Fibroblast of mammary gland (primary cell): Measurements from ENCODE around the gene COL10A1.
"Not testable (repeated sequence)": the region's sequence is repeated elsewhere in the genome, so short reads cannot be mapped to it uniquely, and the experiment has no call there.

Experiments
- DNase-seq: peaks from one replicate; pipeline ENCODE4 v3.0.0-alpha.2; 2010; ENCODE audit warnings: low read depth
- H3K4me3 ChIP-seq: 2 replicates; pipeline ENCODE4 v1.5.1; 2011; ENCODE audit warnings: low read depth, mild to moderate bottlenecking, low read length, moderate library complexity; ENCODE audit not compliant: control insufficient read depth
- TF ChIP-seq, protein P1 (sequence below): conservative IDR thresholded peaks from 2 replicates; pipeline ENCODE4 v1.5.1; 2011; ENCODE audit warnings: low read depth, low read length, inconsistent platforms; ENCODE audit not compliant: control insufficient read depth, insufficient read depth

Gene COL10A1

GRCh38 chr6:116101790-116102189 is 24.1 kb downstream of the COL10A1 start:
- H3K4me3 ChIP-seq = peak overlapping the region; percentile 64
- TF ChIP-seq, protein P1, sequence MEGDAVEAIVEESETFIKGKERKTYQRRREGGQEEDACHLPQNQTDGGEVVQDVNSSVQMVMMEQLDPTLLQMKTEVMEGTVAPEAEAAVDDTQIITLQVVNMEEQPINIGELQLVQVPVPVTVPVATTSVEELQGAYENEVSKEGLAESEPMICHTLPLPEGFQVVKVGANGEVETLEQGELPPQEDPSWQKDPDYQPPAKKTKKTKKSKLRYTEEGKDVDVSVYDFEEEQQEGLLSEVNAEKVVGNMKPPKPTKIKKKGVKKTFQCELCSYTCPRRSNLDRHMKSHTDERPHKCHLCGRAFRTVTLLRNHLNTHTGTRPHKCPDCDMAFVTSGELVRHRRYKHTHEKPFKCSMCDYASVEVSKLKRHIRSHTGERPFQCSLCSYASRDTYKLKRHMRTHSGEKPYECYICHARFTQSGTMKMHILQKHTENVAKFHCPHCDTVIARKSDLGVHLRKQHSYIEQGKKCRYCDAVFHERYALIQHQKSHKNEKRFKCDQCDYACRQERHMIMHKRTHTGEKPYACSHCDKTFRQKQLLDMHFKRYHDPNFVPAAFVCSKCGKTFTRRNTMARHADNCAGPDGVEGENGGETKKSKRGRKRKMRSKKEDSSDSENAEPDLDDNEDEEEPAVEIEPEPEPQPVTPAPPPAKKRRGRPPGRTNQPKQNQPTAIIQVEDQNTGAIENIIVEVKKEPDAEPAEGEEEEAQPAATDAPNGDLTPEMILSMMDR = no peak
- no peak for DNase-seq

GRCh38 chr6:116101302-116101718 is 24.6 kb downstream of the COL10A1 start:
- H3K4me3 ChIP-seq = peak overlapping the region; percentile 64
- TF ChIP-seq, protein P1 = no peak
- DNase-seq = no peak

- TF ChIP-seq, protein P1 = no peak
- DNase-seq = peak; percentile 58
- H3K4me3 ChIP-seq = peak within 1 kb of the TSS; percentile 64
Measured at GRCh38 chr6:116100419-116101301, 25.3 kb downstream of the COL10A1 start, which contains the start of gene NT5DC1. TSS of gene NT5DC1 (plus strand) at chr6:116100853. CDS start at chr6:116100931, 78 bp downstream.

DNA sequence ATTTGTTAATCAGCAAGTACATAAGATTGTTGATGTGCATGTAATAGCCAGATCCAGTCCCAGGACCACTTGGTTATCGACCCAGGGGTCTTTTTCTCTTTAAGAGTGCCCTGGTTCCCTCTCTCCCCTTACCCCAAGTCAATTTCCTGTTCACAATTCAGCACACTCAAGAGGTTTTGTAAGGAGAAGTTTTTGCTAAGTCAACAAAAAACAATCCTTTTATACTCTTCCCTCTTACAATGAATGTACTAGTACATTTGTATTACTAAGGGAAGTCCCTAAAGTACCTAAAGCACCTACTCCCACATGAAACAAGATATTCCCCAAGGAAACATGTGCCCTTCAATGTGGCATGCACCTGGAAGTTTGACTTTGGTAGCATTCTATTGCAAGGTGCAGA is 26.9 kb downstream of the COL10A1 start:
- H3K4me3 ChIP-seq = no peak overlapping the region

DNA sequence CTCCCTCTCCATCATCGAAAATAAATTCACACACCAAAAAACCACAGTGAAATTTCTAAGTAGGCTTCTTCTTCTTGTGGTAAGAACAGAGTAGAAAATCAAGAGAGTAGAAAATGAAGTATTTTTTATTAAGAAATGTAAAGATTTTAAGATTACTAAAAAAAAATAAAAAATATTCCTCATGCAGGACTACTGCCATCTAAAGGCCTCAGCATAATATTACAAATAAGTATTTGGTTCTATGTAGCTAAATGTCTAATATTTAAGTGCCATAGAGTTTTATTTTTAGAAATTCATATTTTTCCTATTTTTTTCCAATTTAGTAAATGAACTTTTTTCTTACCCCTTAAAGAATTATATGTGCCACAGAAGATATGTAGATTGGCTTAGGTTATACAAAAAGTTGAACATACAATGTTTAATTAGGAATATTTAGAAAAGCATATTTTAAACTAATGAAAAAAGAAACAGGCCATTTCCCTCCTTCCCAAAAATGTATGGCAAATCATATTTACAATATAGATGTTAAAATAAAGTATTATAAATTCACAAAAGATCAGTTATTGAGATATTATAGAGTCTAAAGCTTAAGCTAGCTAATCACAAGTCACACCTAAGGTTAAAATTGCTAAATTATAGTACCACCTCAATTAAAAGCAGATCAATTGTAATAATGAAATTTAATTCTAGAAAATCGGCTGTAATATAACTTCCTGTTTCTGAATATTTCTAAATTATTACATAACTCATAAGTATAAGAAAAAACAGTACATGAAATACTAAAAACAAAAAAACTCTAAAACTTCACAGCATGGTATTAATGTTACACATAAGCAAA is 28.7 kb downstream of the COL10A1 start:
- no peak overlapping the region for H3K4me3 ChIP-seq
- peak; percentile 38 for DNase-seq
- TF ChIP-seq, protein P1 = peak; percentile 48

More for the DNA sequence above, 26.9 kb downstream of the COL10A1 start:
- TF ChIP-seq, protein P1 = no peak
- no peak for DNase-seq

- H3K4me3 ChIP-seq, DNase-seq: not testable (repeated sequence)
Measured at GRCh38 chr6:116096048-116096759, 29.7 kb downstream of the COL10A1 start.
